ENCODE results near the gene SLC24A3.

SLC24A3 gene

GRCh38 chr20:19560881-19561480 lies 348.5 kb downstream of the SLC24A3 start:
- no peak overlapping the region for H3K4me3 ChIP-seq (ENCODE audit: low read depth, low read length)
- TF ChIP-seq CTCF (IDR thresholded peaks at IDR 0.05; ENCODE audit: borderline replicate concordance, insufficient read depth, low read depth, low read length) = no peak

DNA sequence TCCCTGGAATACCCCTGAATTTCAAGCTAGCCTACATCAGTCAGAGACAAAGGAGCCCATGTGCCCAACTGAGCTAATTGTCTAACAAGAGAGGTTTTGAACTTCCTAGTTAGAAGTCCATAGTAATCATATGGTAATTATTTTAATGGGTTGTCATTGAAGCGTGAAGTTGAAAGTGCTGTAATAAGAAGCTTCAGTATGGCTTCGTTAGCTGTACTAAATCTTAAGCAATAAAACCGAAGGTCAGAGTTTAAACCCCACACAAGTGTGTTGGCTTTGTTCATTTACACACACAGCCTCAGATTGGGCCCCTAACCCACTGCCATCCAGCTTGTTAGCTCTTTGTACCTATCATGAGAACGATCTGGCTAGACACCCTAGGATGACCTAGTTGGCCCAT lies 350.0 kb downstream of the SLC24A3 start:
- no peak for TF ChIP-seq CTCF (IDR thresholded peaks at IDR 0.05; ENCODE audit: borderline replicate concordance, insufficient read depth, low read depth, low read length)
- no peak overlapping the region for H3K4me3 ChIP-seq (ENCODE audit: low read depth, low read length)

GRCh38 chr20:19564261-19564660 lies 351.8 kb downstream of the SLC24A3 start:
- H3K4me3 ChIP-seq (ENCODE audit: low read depth, low read length) = no peak overlapping the region
- no peak for TF ChIP-seq CTCF (IDR thresholded peaks at IDR 0.05; ENCODE audit: borderline replicate concordance, insufficient read depth, low read depth, low read length)

DNA sequence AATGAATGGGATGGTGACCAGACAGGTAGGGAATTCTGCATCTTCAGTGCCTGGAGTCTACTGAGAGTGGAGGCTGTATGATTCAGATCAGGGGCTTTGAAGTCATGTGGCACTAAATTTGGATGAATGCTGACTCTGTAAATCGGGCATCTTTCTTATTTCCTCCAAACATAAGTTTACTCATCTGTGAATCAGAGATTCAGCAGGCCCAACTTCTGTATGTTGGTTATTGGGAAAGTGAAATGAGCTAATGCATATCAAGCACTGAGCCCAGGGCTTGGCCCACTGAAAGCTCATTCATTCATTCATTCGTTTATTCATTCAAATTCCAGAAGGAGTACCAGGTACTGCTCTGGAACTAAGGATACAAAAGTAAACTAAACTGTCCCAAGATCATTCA lies 353.3 kb downstream of the SLC24A3 start:
- no peak for TF ChIP-seq CTCF (IDR thresholded peaks at IDR 0.05; ENCODE audit: borderline replicate concordance, insufficient read depth, low read depth, low read length)
- H3K4me3 ChIP-seq (ENCODE audit: low read depth, low read length) = no peak overlapping the region

GRCh38 chr20:19566226-19566945 lies 353.9 kb downstream of the SLC24A3 start:
- no peak overlapping the region for H3K4me3 ChIP-seq (ENCODE audit: low read depth, low read length)
- no peak for TF ChIP-seq CTCF (IDR thresholded peaks at IDR 0.05; ENCODE audit: borderline replicate concordance, insufficient read depth, low read depth, low read length)

GRCh38 chr20:19568128-19568527 lies 355.7 kb downstream of the SLC24A3 start:
- no peak overlapping the region for H3K4me3 ChIP-seq (ENCODE audit: low read depth, low read length)
- no peak for TF ChIP-seq CTCF (IDR thresholded peaks at IDR 0.05; ENCODE audit: borderline replicate concordance, insufficient read depth, low read depth, low read length)

DNA sequence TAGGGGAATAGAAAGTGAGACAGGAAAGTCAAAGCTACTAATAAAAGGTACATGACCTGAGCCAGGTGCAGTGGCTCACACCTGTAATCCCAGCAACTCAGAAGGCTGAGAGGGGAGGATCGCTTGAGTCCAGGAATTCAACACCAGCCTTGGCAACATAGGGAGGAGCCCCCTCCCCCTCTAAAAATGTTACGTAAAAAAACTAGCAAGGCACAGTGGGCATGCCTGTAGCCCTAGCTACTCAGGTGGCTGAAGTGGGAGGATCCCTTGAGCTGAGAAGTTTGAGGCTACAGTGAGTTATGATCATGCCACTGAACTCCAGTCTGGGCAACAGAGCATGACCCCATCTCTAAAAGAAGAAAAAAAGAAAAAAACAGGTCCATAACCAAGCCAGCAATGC lies 359.6 kb downstream of the SLC24A3 start:
- no peak overlapping the region for H3K4me3 ChIP-seq (ENCODE audit: low read depth, low read length)
- no peak for TF ChIP-seq CTCF (IDR thresholded peaks at IDR 0.05; ENCODE audit: borderline replicate concordance, insufficient read depth, low read depth, low read length)
